ENCODE data around the gene TPSG1. TPM values are rescaled to one million over a fixed set of nuclear protein-coding genes. Genes with fewer than 3 reads are reported as not detected.
"Not testable (repeated sequence)": the region's sequence is repeated elsewhere in the genome, so short reads cannot be mapped to it uniquely, and the experiment has no call there.

Gene TPSG1
- total RNA-seq, 1 donor from 2014 or later: not detected

GRCh38 chr16:1194665-1195392 is 30.2 kb downstream of the TPSG1 start:
- DNase-seq: peak; percentile 31

GRCh38 chr16:1193825-1194581 is 31.1 kb downstream of the TPSG1 start:
- DNase-seq: no peak

GRCh38 chr16:1193143-1193824 is 31.8 kb downstream of the TPSG1 start:
- peak; percentile 18 for DNase-seq

GRCh38 chr16:1192384-1193073 is 32.5 kb downstream of the TPSG1 start:
- no peak for DNase-seq

GRCh38 chr16:1190789-1191188 is 34.3 kb downstream of the TPSG1 start:
- not testable (repeated sequence) for DNase-seq

GRCh38 chr16:1189455-1189854 is 35.6 kb downstream of the TPSG1 start:
- no peak for DNase-seq

GRCh38 chr16:1188432-1189189 is 36.5 kb downstream of the TPSG1 start:
- DNase-seq: peak; percentile 83

GRCh38 chr16:1185460-1186207 is 39.4 kb downstream of the TPSG1 start:
- DNase-seq: not testable (repeated sequence)

GRCh38 chr16:1184980-1185379 is 40.1 kb downstream of the TPSG1 start:
- DNase-seq: no peak

GRCh38 chr16:1184156-1184868 is 40.8 kb downstream of the TPSG1 start:
- DNase-seq: no peak

GRCh38 chr16:1182950-1183907 is 41.8 kb downstream of the TPSG1 start:
- DNase-seq: peak; percentile 65

- DNase-seq: peak; percentile 50
These were observed 42.8 kb downstream of the TPSG1 start for GRCh38 chr16:1182316-1182671.

GRCh38 chr16:1181404-1182315 is 43.4 kb downstream of the TPSG1 start:
- peak; percentile 22 for DNase-seq

- peak; percentile 82 for DNase-seq
These were observed 44.3 kb downstream of the TPSG1 start for GRCh38 chr16:1180549-1181403.

GRCh38 chr16:1178295-1178910 is 46.7 kb downstream of the TPSG1 start:
- no peak for DNase-seq

- no peak for DNase-seq
These were observed 47.3 kb downstream of the TPSG1 start for GRCh38 chr16:1177750-1178149.

Data from tongue (tissue), 2 donors.